ENCODE measurements around the gene SLC26A1. TPM values are rescaled to one million over a fixed set of nuclear protein-coding genes. Genes with fewer than 3 reads are reported as not detected.

The SLC26A1 gene
- total RNA-seq, 4 donors from 2014 or later: 0.20 to 0.30 (median 0.21) TPM; not detected in 1

- DNase-seq (ENCODE audit: low spot score in 2 of 2): no peak
- no peaks in the 10 kb centered on the region for H3K9me3 ChIP-seq
- no peak for TF ChIP-seq EP300 (IDR thresholded peaks at IDR 0.05)
- TF ChIP-seq POLR2A (IDR thresholded peaks at IDR 0.05): no peak
- TF ChIP-seq, protein P1, sequence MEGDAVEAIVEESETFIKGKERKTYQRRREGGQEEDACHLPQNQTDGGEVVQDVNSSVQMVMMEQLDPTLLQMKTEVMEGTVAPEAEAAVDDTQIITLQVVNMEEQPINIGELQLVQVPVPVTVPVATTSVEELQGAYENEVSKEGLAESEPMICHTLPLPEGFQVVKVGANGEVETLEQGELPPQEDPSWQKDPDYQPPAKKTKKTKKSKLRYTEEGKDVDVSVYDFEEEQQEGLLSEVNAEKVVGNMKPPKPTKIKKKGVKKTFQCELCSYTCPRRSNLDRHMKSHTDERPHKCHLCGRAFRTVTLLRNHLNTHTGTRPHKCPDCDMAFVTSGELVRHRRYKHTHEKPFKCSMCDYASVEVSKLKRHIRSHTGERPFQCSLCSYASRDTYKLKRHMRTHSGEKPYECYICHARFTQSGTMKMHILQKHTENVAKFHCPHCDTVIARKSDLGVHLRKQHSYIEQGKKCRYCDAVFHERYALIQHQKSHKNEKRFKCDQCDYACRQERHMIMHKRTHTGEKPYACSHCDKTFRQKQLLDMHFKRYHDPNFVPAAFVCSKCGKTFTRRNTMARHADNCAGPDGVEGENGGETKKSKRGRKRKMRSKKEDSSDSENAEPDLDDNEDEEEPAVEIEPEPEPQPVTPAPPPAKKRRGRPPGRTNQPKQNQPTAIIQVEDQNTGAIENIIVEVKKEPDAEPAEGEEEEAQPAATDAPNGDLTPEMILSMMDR (IDR thresholded peaks at IDR 0.05): no peak
- no peak overlapping the region for H3K27ac ChIP-seq
- peaks cover 0 to 56% (median 0%) of the 10 kb centered on the region in 3 donors for H3K36me3 ChIP-seq
- H3K27me3 ChIP-seq: no peaks in the 10 kb centered on the region
- WGBS, 2 donors: 88% methylated on average over 12 to 13 of the region's 13 CpGs
- H3K4me3 ChIP-seq: no peak overlapping the region
- peaks cover 0 to 15% (median 0%) of the 10 kb centered on the region in 4 donors for H3K4me1 ChIP-seq
Measured at GRCh38 chr4:948936-949300, 44.3 kb downstream of the SLC26A1 start.

GRCh38 chr4:948101-948935 is 44.9 kb downstream of the SLC26A1 start:
- H3K36me3 ChIP-seq: peaks cover 0 to 56% (median 0%) of the 10 kb centered on the region in 3 donors
- no peak overlapping the region for H3K27ac ChIP-seq
- DNase-seq (ENCODE audit: low spot score in 2 of 2): no peak
- WGBS, 2 donors: 83% methylated on average over 23 to 31 of the region's 33 CpGs
- TF ChIP-seq, protein P1 (IDR thresholded peaks at IDR 0.05): no peak
- TF ChIP-seq POLR2A (IDR thresholded peaks at IDR 0.05) (no peak), EP300 (IDR thresholded peaks at IDR 0.05) (no peak)
- no peaks in the 10 kb centered on the region for H3K27me3 ChIP-seq
- H3K9me3 ChIP-seq: no peaks in the 10 kb centered on the region
- H3K4me1 ChIP-seq: peaks cover 0 to 15% (median 0%) of the 10 kb centered on the region in 4 donors
- no peak overlapping the region for H3K4me3 ChIP-seq

DNA sequence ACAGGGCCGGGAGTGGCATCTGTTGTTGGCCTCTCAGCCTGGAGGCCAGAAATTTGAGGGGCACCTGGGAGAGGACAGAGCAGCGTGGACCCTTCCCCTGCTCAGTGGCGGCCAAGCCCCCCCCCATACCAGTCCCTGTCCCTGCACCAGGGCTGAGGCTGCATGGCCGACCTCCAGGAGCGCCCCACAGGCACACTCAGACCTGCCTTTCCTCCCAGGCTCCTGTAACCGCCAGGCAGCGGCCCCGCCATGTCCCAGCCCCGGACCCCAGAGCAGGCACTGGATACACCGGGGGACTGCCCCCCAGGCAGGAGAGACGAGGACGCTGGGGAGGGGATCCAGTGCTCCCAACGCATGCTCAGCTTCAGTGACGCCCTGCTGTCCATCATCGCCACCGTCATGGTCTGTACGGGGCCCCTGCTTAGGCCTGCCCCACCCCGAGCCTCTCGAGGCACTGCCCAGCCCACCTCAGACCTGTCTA is 45.7 kb downstream of the SLC26A1 start:
- no peak overlapping the region for H3K4me3 ChIP-seq
- WGBS, 2 donors: 88 to 89% methylated on average over 13 to 16 of the region's 19 CpGs
- no peak overlapping the region for H3K27ac ChIP-seq
- TF ChIP-seq, protein P1 (IDR thresholded peaks at IDR 0.05): no peak
- no peak for TF ChIP-seq EP300 (IDR thresholded peaks at IDR 0.05)
- no peak for TF ChIP-seq POLR2A (IDR thresholded peaks at IDR 0.05)
- peaks cover 0 to 50% (median 0%) of the 10 kb centered on the region in 3 donors for H3K36me3 ChIP-seq
- DNase-seq (ENCODE audit: low spot score in 2 of 2): no peak
- H3K27me3 ChIP-seq: no peaks in the 10 kb centered on the region
- no peaks in the 10 kb centered on the region for H3K9me3 ChIP-seq
- peaks cover 0 to 15% (median 0%) of the 10 kb centered on the region in 4 donors for H3K4me1 ChIP-seq

GRCh38 chr4:946517-947471 is 46.4 kb downstream of the SLC26A1 start:
- no peak for DNase-seq (ENCODE audit: low spot score in 2 of 2)
- peaks cover 0 to 15% (median 0%) of the 10 kb centered on the region in 4 donors for H3K4me1 ChIP-seq
- H3K27ac ChIP-seq: no peak overlapping the region
- no peaks in the 10 kb centered on the region for H3K27me3 ChIP-seq
- peaks cover 0 to 44% (median 0%) of the 10 kb centered on the region in 3 donors for H3K36me3 ChIP-seq
- WGBS, 2 donors: 58 to 74% methylated on average over 55 to 59 of the region's 62 CpGs
- no peak overlapping the region for H3K4me3 ChIP-seq
- TF ChIP-seq POLR2A (IDR thresholded peaks at IDR 0.05) (no peak), EP300 (IDR thresholded peaks at IDR 0.05) (no peak)
- TF ChIP-seq, protein P1 (IDR thresholded peaks at IDR 0.05): no peak
- no peaks in the 10 kb centered on the region for H3K9me3 ChIP-seq

Measured in tibial nerve (tissue), 4 donors.